Stimulated activated CD8-positive, alpha-beta memory T cell treated with anti-CD3 and anti-CD28 coated beads, Interleukin-7, amount 100 ng/mL, for 48 hours (primary cell): ENCODE data around the gene GATA6.
"Not testable (repeated sequence)": the region's sequence is repeated elsewhere in the genome, so short reads cannot be mapped to it uniquely, and the experiment has no call there.

Experiments
- DNase-seq, 2 donors: peaks; one replicate each; pipeline ENCODE4 v3.0.0-alpha.2; 2020; ENCODE audit warnings: low read depth in 1 of 2; ENCODE audit errors: extremely low read depth in 1 of 2

The GATA6 gene

GRCh38 chr18:22203536-22204213 is 34.3 kb downstream of the GATA6 start:
- no peak for DNase-seq

- DNase-seq = no peak
Observed at GRCh38 chr18:22204214-22204536, 34.8 kb downstream of the GATA6 start.

- no peak for DNase-seq
Observed at GRCh38 chr18:22204996-22205395, 35.6 kb downstream of the GATA6 start.

GRCh38 chr18:22207021-22207758 is 37.8 kb downstream of the GATA6 start:
- no peak for DNase-seq

- DNase-seq = no peak
Observed at GRCh38 chr18:22210311-22210754, 40.9 kb downstream of the GATA6 start.

- no peak for DNase-seq
Observed at GRCh38 chr18:22211657-22212056, 42.3 kb downstream of the GATA6 start.

GRCh38 chr18:22213333-22213973 is 44.1 kb downstream of the GATA6 start:
- no peak for DNase-seq

GRCh38 chr18:22214731-22215528 is 45.5 kb downstream of the GATA6 start:
- DNase-seq = no peak

- no peak for DNase-seq
Observed at GRCh38 chr18:22218835-22219234, 49.4 kb downstream of the GATA6 start.

GRCh38 chr18:22219568-22220355 is 50.4 kb downstream of the GATA6 start:
- DNase-seq = no peak

- not testable (repeated sequence) for DNase-seq
Observed at GRCh38 chr18:22220585-22220984, 51.2 kb downstream of the GATA6 start.

GRCh38 chr18:22221350-22221749 is 52.0 kb downstream of the GATA6 start:
- DNase-seq = no peak

- peak in 1 of 2 donors; percentile 20 for DNase-seq
Observed at GRCh38 chr18:22223254-22223964, 54.0 kb downstream of the GATA6 start.

GRCh38 chr18:22223965-22224322 is 54.6 kb downstream of the GATA6 start:
- no peak for DNase-seq

GRCh38 chr18:22224339-22224738 is 55.0 kb downstream of the GATA6 start:
- DNase-seq = no peak

GRCh38 chr18:22226801-22227200 is 57.4 kb downstream of the GATA6 start:
- no peak for DNase-seq

- DNase-seq = no peak
Observed at GRCh38 chr18:22228976-22229375, 59.6 kb downstream of the GATA6 start.

- DNase-seq = no peak
Observed at GRCh38 chr18:22229456-22230124, 60.2 kb downstream of the GATA6 start.

- no peak for DNase-seq
Observed at GRCh38 chr18:22230471-22230945, 61.1 kb downstream of the GATA6 start.
